HepG2 (cell line): ENCODE measurements around the gene TMEM121. TPM values are rescaled to one million over a fixed set of nuclear protein-coding genes. Genes with fewer than 3 reads are reported as not detected.

Source experiments
- ATF4 ChIP-seq, 2 experiments: fragments of 450-650 bp in 1 of 2; sonication (generic) in 1 of 2; formaldehyde crosslinking; IDR thresholded peaks; 2 replicates each; pipeline versions ENCODE4 v1.5.0 to v1.8.0; 2020 to 2022; ENCODE audit warnings: mild to moderate bottlenecking in 1 of 2, missing genetic modification reagents in 1 of 2
- BATF2 ChIP-seq: sonication (generic); formaldehyde crosslinking; IDR thresholded peaks from 2 replicates; pipeline ENCODE4 v1.8.0; 2022; ENCODE audit warnings: mild to moderate bottlenecking, missing genetic modification reagents, moderate library complexity
- CEBPB ChIP-seq: IDR thresholded peaks from 2 replicates; pipeline ENCODE4 v1.6.1; 2011; ENCODE audit warnings: low read depth, low read length, improper control_type of control experiment, borderline replicate concordance
- FOXJ3 ChIP-seq: sonication (generic); formaldehyde crosslinking; IDR thresholded peaks from 2 replicates; pipeline ENCODE4 v1.4.0; 2020; ENCODE audit warnings: missing genetic modification reagents, mild to moderate bottlenecking, borderline replicate concordance
- HNRNPL ChIP-seq: fragments of 200-400 bp; formaldehyde crosslinking; IDR thresholded peaks from 2 replicates; pipeline ENCODE4 v1.6.1; 2017; ENCODE audit warnings: mild to moderate bottlenecking, low read depth, low read length
- MAZ ChIP-seq, 2 experiments: sonication (generic) in 1 of 2; formaldehyde crosslinking in 1 of 2; IDR thresholded peaks; 2 replicates each; pipeline versions ENCODE4 v1.5.0 to v1.6.1; 2012 to 2020; ENCODE audit warnings: low read depth in 2 of 2, mild to moderate bottlenecking in 2 of 2, borderline replicate concordance in 1 of 2, improper control_type of control experiment in 1 of 2, low read length in 1 of 2, missing genetic modification reagents in 1 of 2, moderate library complexity in 1 of 2
- MIER2 ChIP-seq: IDR thresholded peaks from 2 replicates; pipeline ENCODE4 v1.6.1; 2016; ENCODE audit warnings: missing biosample characterization, missing genetic modification reagents
- NONO ChIP-seq, 2 experiments: fragments of 450-650 bp in 1 of 2; sonication (generic) in 1 of 2; formaldehyde crosslinking in 1 of 2; IDR thresholded peaks in 1 of 2; conservative IDR thresholded peaks in 1 of 2; 2 replicates each; pipeline versions ENCODE4 v1.6.1 to v1.8.0; 2017 to 2022; ENCODE audit warnings: mild to moderate bottlenecking in 1 of 2, missing genetic modification reagents in 1 of 2, moderate library complexity in 1 of 2
- PHF20 ChIP-seq: sonication (generic); formaldehyde crosslinking; IDR thresholded peaks from 2 replicates; pipeline ENCODE4 v1.5.0; 2020; ENCODE audit warnings: mild to moderate bottlenecking, missing genetic modification reagents
- PRMT3 ChIP-seq: sonication (generic); formaldehyde crosslinking; IDR thresholded peaks from 2 replicates; pipeline ENCODE4 v1.8.1; 2022; ENCODE audit warnings: low read depth, mild to moderate bottlenecking, moderate library complexity, missing genetic modification reagents, borderline replicate concordance
- RBFOX2 ChIP-seq: fragments of 200-400 bp; formaldehyde crosslinking; IDR thresholded peaks from 2 replicates; pipeline ENCODE4 v1.6.1; 2017; ENCODE audit warnings: low read depth, mild to moderate bottlenecking, low read length
- RXRA ChIP-seq: sonication (generic); formaldehyde crosslinking; IDR thresholded peaks from 2 replicates; pipeline ENCODE4 v1.5.1; 2020; ENCODE audit warnings: missing genetic modification reagents
- TBX2 ChIP-seq: sonication (generic); formaldehyde crosslinking; IDR thresholded peaks from 2 replicates; pipeline ENCODE4 v1.5.0; 2020; ENCODE audit warnings: missing genetic modification reagents, mild to moderate bottlenecking, borderline replicate concordance
- THAP9 ChIP-seq: sonication (generic); formaldehyde crosslinking; IDR thresholded peaks from 2 replicates; pipeline ENCODE4; 2020; ENCODE audit warnings: missing genetic modification reagents, mild to moderate bottlenecking, borderline replicate concordance
- THRA ChIP-seq: sonication (generic); formaldehyde crosslinking; IDR thresholded peaks from 2 replicates; pipeline ENCODE4 v1.4.0; 2020; ENCODE audit warnings: missing genetic modification reagents, borderline replicate concordance
- TOE1 ChIP-seq: sonication (generic); formaldehyde crosslinking; IDR thresholded peaks from 2 replicates; pipeline ENCODE4 v1.4.0; 2020; ENCODE audit warnings: mild to moderate bottlenecking, missing genetic modification reagents
- ZNF138 ChIP-seq: sonication (generic); formaldehyde crosslinking; IDR thresholded peaks from 2 replicates; pipeline ENCODE4 v1.5.0; 2020; ENCODE audit warnings: mild to moderate bottlenecking, low read depth, missing genetic modification reagents
- ZNF30 ChIP-seq: sonication (generic); formaldehyde crosslinking; IDR thresholded peaks from 2 replicates; pipeline ENCODE4 v1.5.0; 2020; ENCODE audit warnings: mild to moderate bottlenecking, missing genetic modification reagents
- ZNF367 ChIP-seq: sonication (generic); formaldehyde crosslinking; IDR thresholded peaks from 2 replicates; pipeline ENCODE4 v1.4.0; 2020; ENCODE audit warnings: missing genetic modification reagents, borderline replicate concordance
- ZNF549 ChIP-seq: sonication (generic); formaldehyde crosslinking; IDR thresholded peaks from 2 replicates; pipeline ENCODE4 v1.5.0; 2020; ENCODE audit warnings: missing genetic modification reagents
- ZNF709 ChIP-seq: sonication (generic); formaldehyde crosslinking; IDR thresholded peaks from 2 replicates; pipeline ENCODE4 v1.5.0; 2020; ENCODE audit warnings: mild to moderate bottlenecking, missing genetic modification reagents
- polyA plus RNA-seq, 8 experiments: library from polyadenylated mRNA; depleted of rRNA in 3 of 8; stranded (reverse) in 7 of 8; unstranded in 1 of 8; fragments of >200 nt; fragmentation: Illumina TruSeq in 4 of 8; extraction: Trizol in 4 of 8; gene quantifications; 2 replicates each; pipeline versions ENCODE4 v1.2.1 to v1.2.3, GENCODE V29; 2011 to 2016; ENCODE audit warnings: low read depth in 4 of 8, missing spikeins in 1 of 8, mixed read lengths in 1 of 8; ENCODE audit not compliant: insufficient read depth in 1 of 8
- total RNA-seq, 5 experiments: library from RNA; depleted of rRNA; stranded (reverse); fragments of >200 nt; fragmentation: Illumina TruSeq; extraction: Trizol; gene quantifications; 2 replicates each; pipeline ENCODE4 v1.2.3, GENCODE V29; 2016; ENCODE audit warnings: low read depth in 1 of 5

Gene TMEM121
- total and polyA plus RNA-seq, 2 of the 13 experiments (the other 11 are each of a cell fraction or from before 2014, with no cell fraction given) = 6.6 to 19.0 TPM

- peak; percentile 89 for TF ChIP-seq RXRA (CRISPR knock-in tag)
- no peak for TF ChIP-seq FOXJ3
- TF ChIP-seq THRA (CRISPR knock-in tag) = peak; percentile 89
- no peak for TF ChIP-seq NONO (IDR thresholded peaks at IDR 0.05)
- peak; percentile 36; the same call in 1 of the 2 replicates for TF ChIP-seq NONO (CRISPR knock-in tag; conservative IDR thresholded peaks at IDR 0.05)
- no peak for TF ChIP-seq ATF4 (CRISPR knock-in tag; IDR thresholded peaks at IDR 0.05)
- no peak for TF ChIP-seq ZNF367 (CRISPR knock-in tag)
- TF ChIP-seq RBFOX2 = peak; percentile 71
- TF ChIP-seq BATF2 (CRISPR knock-in tag) = no peak
- TF ChIP-seq TOE1 (CRISPR knock-in tag) = 0 out of 2 replicates have a peak, but pooled peaks have one; percentile 39
- peak; percentile 14; the same call in 1 of the 2 replicates for TF ChIP-seq MIER2 (CRISPR knock-in tag)
- no peak for TF ChIP-seq CEBPB
- TF ChIP-seq HNRNPL = peak; percentile 100
- TF ChIP-seq ZNF709 (CRISPR knock-in tag) = peak; percentile 75; the same call in 1 of the 2 replicates
- 0 out of 2 replicates have a peak, but pooled peaks have one; percentile 3 for TF ChIP-seq PRMT3 (CRISPR knock-in tag)
- peak; percentile 61; the same call in 1 of the 2 replicates for TF ChIP-seq THAP9 (CRISPR knock-in tag)
- TF ChIP-seq ZNF138 (CRISPR knock-in tag) = no peak
- peak; percentile 61 for TF ChIP-seq TBX2
- TF ChIP-seq ZNF30 = 0 out of 2 replicates have a peak, but pooled peaks have one; percentile 34
- 0 out of 2 replicates have a peak, but pooled peaks have one; percentile 42 for TF ChIP-seq PHF20 (CRISPR knock-in tag)
- TF ChIP-seq ZNF549 (CRISPR knock-in tag) = no peak
- TF ChIP-seq MAZ (IDR thresholded peaks at IDR 0.05; ENCODE audit: borderline replicate concordance, low read depth, low read length) = peak; percentile 40; the same call in 1 of the 2 replicates
- TF ChIP-seq MAZ (CRISPR knock-in tag; IDR thresholded peaks at IDR 0.05; ENCODE audit: low read depth) = no peak; the same call in 1 of the 2 replicates
Observed at GRCh38 chr14:105495990-105496830, 30.2 kb upstream of the TMEM121 start (continued).
